ENCODE measurements around the gene MACO1. TPM values are rescaled to one million over a fixed set of nuclear protein-coding genes. Genes with fewer than 3 reads are reported as not detected.

Gene MACO1
- polyA plus RNA-seq, 2 donors = 16.1 to 23.3 TPM

- Histone ChIP-seq H3K9me3 (ENCODE audit: control insufficient read depth in 2 of 2, insufficient read depth in 1 of 2, low read depth in 1 of 2, low read length in 1 of 2) (no peaks in the 10 kb centered on the region), H3K27ac (ENCODE audit: low read depth in 2 of 2, low read length in 1 of 2) (no peak overlapping the region), H3K4me1 (ENCODE audit: control insufficient read depth in 2 of 2, insufficient read depth in 2 of 2, low read length in 1 of 2) (no peaks in the 10 kb centered on the region), H3K27me3 (ENCODE audit: control insufficient read depth in 1 of 2, insufficient read depth in 2 of 2, low read length in 2 of 2) (no peaks in the 10 kb centered on the region), H3K36me3 (ENCODE audit: control insufficient read depth in 2 of 2, insufficient read depth in 2 of 2, low read length in 1 of 2) (no peaks in the 10 kb centered on the region), H3K4me3 (ENCODE audit: low read depth in 1 of 2, low read length in 2 of 2) (no peak overlapping the region)
- 83 to 86% methylated on average over 5 of the region's 5 CpGs for WGBS, 2 donors
These were observed 88.9 kb downstream of the MACO1 start for GRCh38 chr1:25519624-25520023.

GRCh38 chr1:25520446-25521061, 89.9 kb downstream of the MACO1 start:
- Histone ChIP-seq H3K4me3 (ENCODE audit: low read depth in 1 of 2, low read length in 2 of 2) (no peak overlapping the region), H3K27ac (ENCODE audit: low read depth in 2 of 2, low read length in 1 of 2) (no peak overlapping the region), H3K36me3 (ENCODE audit: control insufficient read depth in 2 of 2, insufficient read depth in 2 of 2, low read length in 1 of 2) (no peaks in the 10 kb centered on the region), H3K27me3 (ENCODE audit: control insufficient read depth in 1 of 2, insufficient read depth in 2 of 2, low read length in 2 of 2) (no peaks in the 10 kb centered on the region), H3K9me3 (ENCODE audit: control insufficient read depth in 2 of 2, insufficient read depth in 1 of 2, low read depth in 1 of 2, low read length in 1 of 2) (peaks cover 0 to 2% of the 10 kb centered on the region in 2 donors), H3K4me1 (ENCODE audit: control insufficient read depth in 2 of 2, insufficient read depth in 2 of 2, low read length in 1 of 2) (no peaks in the 10 kb centered on the region)
- WGBS, 2 donors = 10% methylated on average over 4 of the region's 4 CpGs

- no peaks in the 10 kb centered on the region for H3K4me1 ChIP-seq (ENCODE audit: control insufficient read depth in 2 of 2, insufficient read depth in 2 of 2, low read length in 1 of 2)
- WGBS, 2 donors = 72 to 87% methylated on average over 5 of the region's 5 CpGs
These were observed 91.4 kb downstream of the MACO1 start for GRCh38 chr1:25522031-25522655.

GRCh38 chr1:25523542-25523941, 92.8 kb downstream of the MACO1 start:
- 69 to 84% methylated on average over 10 of the region's 10 CpGs for WGBS, 2 donors
- H3K27ac ChIP-seq (ENCODE audit: low read depth in 2 of 2, low read length in 1 of 2) = no peak overlapping the region

More at GRCh38 chr1:25522031-25522655, 91.4 kb downstream of the MACO1 start:
- no peak overlapping the region for H3K27ac ChIP-seq (ENCODE audit: low read depth in 2 of 2, low read length in 1 of 2)
- H3K27me3 ChIP-seq (ENCODE audit: control insufficient read depth in 1 of 2, insufficient read depth in 2 of 2, low read length in 2 of 2) = no peaks in the 10 kb centered on the region
- no peak overlapping the region for H3K4me3 ChIP-seq (ENCODE audit: low read depth in 1 of 2, low read length in 2 of 2)
- peaks cover 0 to 3% of the 10 kb centered on the region in 2 donors for H3K9me3 ChIP-seq (ENCODE audit: control insufficient read depth in 2 of 2, insufficient read depth in 1 of 2, low read depth in 1 of 2, low read length in 1 of 2)
- no peaks in the 10 kb centered on the region for H3K36me3 ChIP-seq (ENCODE audit: control insufficient read depth in 2 of 2, insufficient read depth in 2 of 2, low read length in 1 of 2)

GRCh38 chr1:25524568-25525360, 94.1 kb downstream of the MACO1 start:
- Histone ChIP-seq H3K9me3 (ENCODE audit: control insufficient read depth in 2 of 2, insufficient read depth in 1 of 2, low read depth in 1 of 2, low read length in 1 of 2) (peaks cover 0 to 3% of the 10 kb centered on the region in 2 donors), H3K36me3 (ENCODE audit: control insufficient read depth in 2 of 2, insufficient read depth in 2 of 2, low read length in 1 of 2) (no peaks in the 10 kb centered on the region), H3K27ac (ENCODE audit: low read depth in 2 of 2, low read length in 1 of 2) (no peak overlapping the region), H3K27me3 (ENCODE audit: control insufficient read depth in 1 of 2, insufficient read depth in 2 of 2, low read length in 2 of 2) (no peaks in the 10 kb centered on the region), H3K4me3 (ENCODE audit: low read depth in 1 of 2, low read length in 2 of 2) (no peak overlapping the region), H3K4me1 (ENCODE audit: control insufficient read depth in 2 of 2, insufficient read depth in 2 of 2, low read length in 1 of 2) (peaks cover 0 to 11% of the 10 kb centered on the region in 2 donors)
- WGBS, 2 donors = 66 to 69% methylated on average over 15 of the region's 15 CpGs

More at GRCh38 chr1:25523542-25523941, 92.8 kb downstream of the MACO1 start:
- H3K4me1 ChIP-seq (ENCODE audit: control insufficient read depth in 2 of 2, insufficient read depth in 2 of 2, low read length in 1 of 2) = peaks cover 0 to 9% of the 10 kb centered on the region in 2 donors
- H3K27me3 ChIP-seq (ENCODE audit: control insufficient read depth in 1 of 2, insufficient read depth in 2 of 2, low read length in 2 of 2) = no peaks in the 10 kb centered on the region
- no peaks in the 10 kb centered on the region for H3K36me3 ChIP-seq (ENCODE audit: control insufficient read depth in 2 of 2, insufficient read depth in 2 of 2, low read length in 1 of 2)
- H3K9me3 ChIP-seq (ENCODE audit: control insufficient read depth in 2 of 2, insufficient read depth in 1 of 2, low read depth in 1 of 2, low read length in 1 of 2) = peaks cover 0 to 3% of the 10 kb centered on the region in 2 donors
- no peak overlapping the region for H3K4me3 ChIP-seq (ENCODE audit: low read depth in 1 of 2, low read length in 2 of 2)

GRCh38 chr1:25525361-25525688, 94.6 kb downstream of the MACO1 start:
- Histone ChIP-seq H3K27ac (ENCODE audit: low read depth in 2 of 2, low read length in 1 of 2) (no peak overlapping the region), H3K27me3 (ENCODE audit: control insufficient read depth in 1 of 2, insufficient read depth in 2 of 2, low read length in 2 of 2) (no peaks in the 10 kb centered on the region), H3K9me3 (ENCODE audit: control insufficient read depth in 2 of 2, insufficient read depth in 1 of 2, low read depth in 1 of 2, low read length in 1 of 2) (peaks cover 0 to 3% of the 10 kb centered on the region in 2 donors), H3K4me1 (ENCODE audit: control insufficient read depth in 2 of 2, insufficient read depth in 2 of 2, low read length in 1 of 2) (peaks cover 0 to 11% of the 10 kb centered on the region in 2 donors), H3K36me3 (ENCODE audit: control insufficient read depth in 2 of 2, insufficient read depth in 2 of 2, low read length in 1 of 2) (no peaks in the 10 kb centered on the region), H3K4me3 (ENCODE audit: low read depth in 1 of 2, low read length in 2 of 2) (no peak overlapping the region)
- 91 to 93% methylated on average over 4 of the region's 4 CpGs for WGBS, 2 donors

GRCh38 chr1:25526753-25527152, 96.1 kb downstream of the MACO1 start:
- peaks cover 0 to 3% of the 10 kb centered on the region in 2 donors for H3K9me3 ChIP-seq (ENCODE audit: control insufficient read depth in 2 of 2, insufficient read depth in 1 of 2, low read depth in 1 of 2, low read length in 1 of 2)
- 82 to 84% methylated on average over 2 of the region's 2 CpGs for WGBS, 2 donors
- peaks cover 2 to 15% of the 10 kb centered on the region in 2 donors for H3K4me1 ChIP-seq (ENCODE audit: control insufficient read depth in 2 of 2, insufficient read depth in 2 of 2, low read length in 1 of 2)
- no peak overlapping the region for H3K4me3 ChIP-seq (ENCODE audit: low read depth in 1 of 2, low read length in 2 of 2)
- H3K36me3 ChIP-seq (ENCODE audit: control insufficient read depth in 2 of 2, insufficient read depth in 2 of 2, low read length in 1 of 2) = no peaks in the 10 kb centered on the region
- no peak overlapping the region for H3K27ac ChIP-seq (ENCODE audit: low read depth in 2 of 2, low read length in 1 of 2)
- H3K27me3 ChIP-seq (ENCODE audit: control insufficient read depth in 1 of 2, insufficient read depth in 2 of 2, low read length in 2 of 2) = no peaks in the 10 kb centered on the region

GRCh38 chr1:25527226-25527846, 96.6 kb downstream of the MACO1 start:
- Histone ChIP-seq H3K4me3 (ENCODE audit: low read depth in 1 of 2, low read length in 2 of 2) (no peak overlapping the region), H3K27ac (ENCODE audit: low read depth in 2 of 2, low read length in 1 of 2) (no peak overlapping the region), H3K9me3 (ENCODE audit: control insufficient read depth in 2 of 2, insufficient read depth in 1 of 2, low read depth in 1 of 2, low read length in 1 of 2) (peaks cover 0 to 3% of the 10 kb centered on the region in 2 donors), H3K4me1 (ENCODE audit: control insufficient read depth in 2 of 2, insufficient read depth in 2 of 2, low read length in 1 of 2) (peaks cover 2 to 15% of the 10 kb centered on the region in 2 donors), H3K36me3 (ENCODE audit: control insufficient read depth in 2 of 2, insufficient read depth in 2 of 2, low read length in 1 of 2) (no peaks in the 10 kb centered on the region), H3K27me3 (ENCODE audit: control insufficient read depth in 1 of 2, insufficient read depth in 2 of 2, low read length in 2 of 2) (no peaks in the 10 kb centered on the region)
- 39 to 66% methylated on average over 12 of the region's 12 CpGs for WGBS, 2 donors

- Histone ChIP-seq H3K9me3 (ENCODE audit: control insufficient read depth in 2 of 2, insufficient read depth in 1 of 2, low read depth in 1 of 2, low read length in 1 of 2) (peaks cover 0 to 3% of the 10 kb centered on the region in 2 donors), H3K27ac (ENCODE audit: low read depth in 2 of 2, low read length in 1 of 2) (no peak overlapping the region), H3K4me3 (ENCODE audit: low read depth in 1 of 2, low read length in 2 of 2) (no peak overlapping the region), H3K27me3 (ENCODE audit: control insufficient read depth in 1 of 2, insufficient read depth in 2 of 2, low read length in 2 of 2) (no peaks in the 10 kb centered on the region), H3K4me1 (ENCODE audit: control insufficient read depth in 2 of 2, insufficient read depth in 2 of 2, low read length in 1 of 2) (peaks cover 2 to 15% of the 10 kb centered on the region in 2 donors), H3K36me3 (ENCODE audit: control insufficient read depth in 2 of 2, insufficient read depth in 2 of 2, low read length in 1 of 2) (no peaks in the 10 kb centered on the region)
- 76 to 81% methylated on average over 21 of the region's 21 CpGs for WGBS, 2 donors
These were observed 97.4 kb downstream of the MACO1 start for GRCh38 chr1:25527946-25528595.
